Thymus (tissue), 14 donors: ENCODE data around the gene GDPD2. TPM values are rescaled to one million over a fixed set of nuclear protein-coding genes. Genes with fewer than 3 reads are reported as not detected.
A peak's percentile ranks its signal among the peaks of the same experiment; 100 is the strongest.
"Not testable (repeated sequence)": the region's sequence is repeated elsewhere in the genome, so short reads cannot be mapped to it uniquely, and the experiment has no call there.

ENCODE experiments used
- DNase-seq, 9 donors: peaks; one replicate each; pipeline ENCODE4 v3.0.0-alpha.2; 2013; ENCODE audit warnings: low spot score in 9 of 9, low read depth in 6 of 9, missing footprints in 1 of 9
- H3K27ac ChIP-seq, 2 donors: one replicate each; pipeline ENCODE4 v1.5.1; 2013; ENCODE audit warnings: control low read depth in 1 of 2, low read depth in 1 of 2, low read length in 1 of 2, mild to moderate bottlenecking in 1 of 2, moderate library complexity in 1 of 2
- H3K27me3 ChIP-seq, 2 donors: one replicate each; pipeline ENCODE4 v1.5.1; 2013; ENCODE audit warnings: low read length in 1 of 2; ENCODE audit not compliant: control insufficient read depth in 2 of 2, insufficient read depth in 1 of 2
- H3K36me3 ChIP-seq, 2 donors: one replicate each; pipeline ENCODE4 v1.5.1; 2013; ENCODE audit warnings: low read length in 1 of 2, mild to moderate bottlenecking in 1 of 2, moderate library complexity in 1 of 2; ENCODE audit not compliant: control insufficient read depth in 2 of 2, insufficient read depth in 2 of 2
- H3K4me1 ChIP-seq, 2 donors: one replicate each; pipeline ENCODE4 v1.5.1; 2013; ENCODE audit warnings: low read length in 2 of 2; ENCODE audit not compliant: control insufficient read depth in 2 of 2, insufficient read depth in 2 of 2
- H3K4me3 ChIP-seq, 2 donors: one replicate each; pipeline ENCODE4 v1.5.1; 2013; ENCODE audit warnings: low read length in 2 of 2, control low read depth in 1 of 2, mild to moderate bottlenecking in 1 of 2
- H3K9me3 ChIP-seq, 2 donors: one replicate each; pipeline ENCODE4 v1.5.1; 2013; ENCODE audit warnings: low read length in 1 of 2, mild to moderate bottlenecking in 1 of 2; ENCODE audit not compliant: control insufficient read depth in 2 of 2, insufficient read depth in 1 of 2
- WGBS: extraction: QIAGEN DNeasy Blood & Tissue Kit; methylation state at CpG from one replicate; pipeline ENCODE4 v1.1.7; 2013; 5-methylcytosine and 5-hydroxymethylcytosine counted together
- long read RNA-seq, 10 donors: transcript quantifications; one replicate each; lab custom pipeline, GENCODE V29; 2026
- polyA plus RNA-seq: library from polyadenylated mRNA; stranded (reverse); fragments of 200-250 nt; gene quantifications from one replicate; pipeline ENCODE4 v1.2.3, GENCODE V29; 2013
- total RNA-seq: library from RNA; stranded (reverse); fragments of 120-200 nt; gene quantifications from one replicate; pipeline ENCODE4 v1.2.4, GENCODE V29; 2013
- donor health status: healthy.

GDPD2 gene, protein sequence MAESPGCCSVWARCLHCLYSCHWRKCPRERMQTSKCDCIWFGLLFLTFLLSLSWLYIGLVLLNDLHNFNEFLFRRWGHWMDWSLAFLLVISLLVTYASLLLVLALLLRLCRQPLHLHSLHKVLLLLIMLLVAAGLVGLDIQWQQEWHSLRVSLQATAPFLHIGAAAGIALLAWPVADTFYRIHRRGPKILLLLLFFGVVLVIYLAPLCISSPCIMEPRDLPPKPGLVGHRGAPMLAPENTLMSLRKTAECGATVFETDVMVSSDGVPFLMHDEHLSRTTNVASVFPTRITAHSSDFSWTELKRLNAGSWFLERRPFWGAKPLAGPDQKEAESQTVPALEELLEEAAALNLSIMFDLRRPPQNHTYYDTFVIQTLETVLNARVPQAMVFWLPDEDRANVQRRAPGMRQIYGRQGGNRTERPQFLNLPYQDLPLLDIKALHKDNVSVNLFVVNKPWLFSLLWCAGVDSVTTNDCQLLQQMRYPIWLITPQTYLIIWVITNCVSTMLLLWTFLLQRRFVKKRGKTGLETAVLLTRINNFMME
- total RNA-seq (0.05 TPM), polyA plus RNA-seq (0.09 TPM)
- long read RNA-seq, donor 1 = 0 reads
- long read RNA-seq, donor 2 = 0 reads
- long read RNA-seq, donor 3 = 0 reads
- long read RNA-seq, donor 4 = 0 reads
- long read RNA-seq, donor 5 = 0 reads
- long read RNA-seq, donor 6 = 0 reads
- long read RNA-seq, donor 7 = 0 reads
- long read RNA-seq, donor 8 = 0 reads
- long read RNA-seq, donor 9 = 0 reads
- long read RNA-seq, donor 10 = 0 reads

DNA sequence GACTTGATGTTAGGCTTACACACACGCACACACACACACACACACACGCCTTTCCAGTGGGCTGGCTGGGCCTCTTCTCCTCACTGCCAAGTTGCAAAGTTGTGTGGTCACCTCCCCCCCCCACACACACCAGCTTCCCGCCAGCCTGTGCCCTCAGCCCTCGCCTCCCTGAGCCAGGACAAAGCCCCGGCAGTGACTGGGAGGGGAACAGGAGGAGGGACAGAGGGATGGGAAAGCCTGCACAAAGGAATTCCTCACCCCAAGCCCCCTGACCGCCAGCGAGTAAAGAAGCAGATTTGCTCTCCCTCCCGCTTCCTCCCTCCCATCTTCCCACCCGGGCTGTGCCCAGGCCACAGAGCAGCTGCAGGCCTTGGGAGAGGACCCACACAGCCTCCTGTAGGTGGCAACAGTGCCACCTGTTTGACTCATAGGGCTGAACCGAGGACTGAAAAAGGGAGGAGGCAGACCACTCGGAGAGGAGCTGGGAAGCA, at the start of gene GDPD2:
Gene GDPD2, plus strand, starts transcription at position 464 of the 491 bp plus-strand sequence. CDS start 1,671 bp downstream, outside the sequence.
- Histone ChIP-seq H3K9me3 (no peaks in the 10 kb centered on the region), H3K4me1 (no peaks in the 10 kb centered on the region), H3K36me3 (peaks cover 3 to 8% of the 10 kb centered on the region in 2 donors), H3K27me3 (no peaks in the 10 kb centered on the region), H3K27ac (no peak within 1 kb of the TSS), H3K4me3 (no peak within 1 kb of the TSS)
- 46% methylated on average over 11 of the region's 11 CpGs for WGBS
- peak in 3 of 9 donors; percentile 16 to 42 (median 22) for DNase-seq

DNA sequence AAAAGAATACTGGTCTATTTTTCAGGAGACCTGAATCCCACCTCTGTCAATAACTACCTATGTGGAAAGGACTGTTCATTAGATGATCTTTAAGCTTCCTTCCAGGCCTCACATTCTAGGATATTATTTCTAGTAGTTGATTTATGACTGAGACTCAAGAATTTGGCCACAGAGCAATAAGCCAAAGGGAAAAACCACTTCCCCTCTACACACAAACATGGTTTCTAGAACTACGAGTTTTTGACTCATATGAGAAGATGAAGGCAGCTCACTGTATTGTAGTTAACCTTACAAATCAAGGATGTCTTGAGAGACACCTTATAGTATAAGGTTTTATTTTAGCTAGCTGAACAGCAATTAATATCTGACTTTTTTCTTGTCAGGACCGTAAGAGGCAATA, 36.9 kb upstream of the GDPD2 start:
- no peaks in the 10 kb centered on the region for H3K9me3 ChIP-seq
- H3K27ac ChIP-seq = no peak overlapping the region
- H3K4me3 ChIP-seq = no peak overlapping the region
- no peak for DNase-seq
- H3K36me3 ChIP-seq = peaks cover 0 to 2% of the 10 kb centered on the region in 2 donors
- WGBS = 70% methylated on average over 2 of the region's 2 CpGs
- H3K4me1 ChIP-seq = no peaks in the 10 kb centered on the region
- no peaks in the 10 kb centered on the region for H3K27me3 ChIP-seq

DNA sequence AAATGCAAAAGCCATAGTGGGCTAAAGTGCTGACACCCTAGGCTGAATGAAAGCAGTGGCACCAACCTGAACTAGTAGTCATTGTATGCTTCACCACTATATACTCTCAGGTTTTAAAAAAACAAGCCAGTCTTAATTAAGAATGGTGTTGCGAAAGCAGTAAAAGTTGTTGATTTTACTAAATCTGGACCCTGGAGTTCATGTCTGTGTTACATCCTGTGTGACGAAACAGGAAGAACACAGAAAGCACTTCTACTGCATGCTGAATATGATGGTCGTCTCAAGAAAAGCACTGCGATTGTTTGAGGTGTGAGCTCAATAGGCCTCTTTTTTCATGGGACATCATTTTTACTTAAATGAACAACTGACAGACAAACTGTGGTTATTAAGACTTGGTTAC, 24.2 kb upstream of the GDPD2 start:
- H3K27ac ChIP-seq = no peak overlapping the region
- peaks cover 0 to 9% of the 10 kb centered on the region in 2 donors for H3K36me3 ChIP-seq
- DNase-seq = peak in 1 of 9 donors; percentile 43
- no peaks in the 10 kb centered on the region for H3K9me3 ChIP-seq
- H3K4me3 ChIP-seq = no peak overlapping the region
- H3K27me3 ChIP-seq = no peaks in the 10 kb centered on the region
- H3K4me1 ChIP-seq = no peaks in the 10 kb centered on the region
- 78% methylated on average over 4 of the region's 4 CpGs for WGBS

DNA sequence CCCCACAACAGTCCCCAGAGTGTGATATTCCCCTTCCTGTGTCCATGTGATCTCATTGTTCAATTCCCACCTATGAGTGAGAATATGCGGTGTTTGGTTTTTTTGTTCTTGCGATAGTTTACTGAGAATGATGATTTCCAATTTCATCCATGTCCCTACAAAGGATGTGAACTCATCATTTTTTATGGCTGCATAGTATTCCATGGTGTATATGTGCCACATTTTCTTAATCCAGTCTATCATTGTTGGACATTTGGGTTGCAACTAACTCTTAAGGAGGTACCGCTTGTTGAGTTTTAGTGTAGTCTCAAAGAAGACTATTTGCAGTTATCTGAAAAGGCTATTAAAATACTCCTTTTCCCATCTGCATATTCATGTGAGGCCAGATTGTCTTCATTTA, 22.9 kb upstream of the GDPD2 start:
- not testable (repeated sequence) for H3K27me3 ChIP-seq, DNase-seq, H3K4me1 ChIP-seq, H3K4me3 ChIP-seq, H3K9me3 ChIP-seq, H3K27ac ChIP-seq
- 98% methylated on average over 1 of the region's 3 CpGs for WGBS
- peaks cover 3 to 20% of the 10 kb centered on the region in 2 donors for H3K36me3 ChIP-seq

DNA sequence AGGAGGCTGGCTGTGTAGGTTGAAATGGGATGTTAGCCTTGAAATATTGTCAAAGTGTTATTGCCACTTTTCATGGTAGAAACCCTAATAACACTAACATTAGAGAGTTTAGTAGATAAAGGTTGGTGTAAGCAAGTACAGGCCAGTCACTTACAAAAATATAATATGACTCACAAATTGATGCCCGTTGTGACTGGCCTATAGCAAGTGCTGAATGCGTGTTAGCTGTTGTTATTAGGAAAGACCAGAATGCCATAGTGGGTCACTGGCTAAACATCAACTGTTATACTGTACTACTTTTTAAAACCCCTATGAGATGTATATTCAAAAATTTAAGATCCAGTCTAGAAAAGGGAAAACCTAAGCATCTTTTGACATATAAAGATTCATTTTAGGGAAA, 20.4 kb upstream of the GDPD2 start:
- DNase-seq = no peak
- Histone ChIP-seq H3K4me3 (no peak overlapping the region), H3K27ac (no peak overlapping the region), H3K27me3 (no peaks in the 10 kb centered on the region), H3K9me3 (no peaks in the 10 kb centered on the region), H3K36me3 (peaks cover 7 to 21% of the 10 kb centered on the region in 2 donors), H3K4me1 (no peaks in the 10 kb centered on the region)
- 94% methylated on average over 2 of the region's 2 CpGs for WGBS

DNA sequence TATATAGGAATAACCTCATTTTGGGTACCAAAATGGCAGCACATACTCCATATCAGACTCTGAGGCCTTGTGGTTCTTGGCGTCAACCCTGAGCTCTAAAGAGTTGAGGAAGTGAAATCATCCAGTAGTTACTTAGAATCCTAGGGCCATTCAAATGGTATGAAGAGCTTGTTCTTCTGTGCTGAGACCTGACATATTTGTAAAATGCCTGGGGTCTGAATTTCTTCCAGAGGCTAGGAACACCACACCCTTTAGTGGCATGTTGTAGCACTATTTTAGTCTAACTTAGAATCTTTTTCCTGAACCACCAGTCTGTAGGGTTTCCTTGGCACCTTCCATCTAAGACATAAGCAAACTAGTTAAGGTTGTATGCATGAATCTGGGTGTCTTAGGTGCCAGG, 18.1 kb upstream of the GDPD2 start:
- H3K4me3 ChIP-seq = no peak overlapping the region
- H3K27me3 ChIP-seq = no peaks in the 10 kb centered on the region
- H3K36me3 ChIP-seq = peaks cover 7 to 21% of the 10 kb centered on the region in 2 donors
- DNase-seq = no peak
- H3K27ac ChIP-seq = no peak overlapping the region
- no peaks in the 10 kb centered on the region for H3K4me1 ChIP-seq
- no peaks in the 10 kb centered on the region for H3K9me3 ChIP-seq
- 98% methylated on average over 1 of the region's 1 CpG for WGBS

DNA sequence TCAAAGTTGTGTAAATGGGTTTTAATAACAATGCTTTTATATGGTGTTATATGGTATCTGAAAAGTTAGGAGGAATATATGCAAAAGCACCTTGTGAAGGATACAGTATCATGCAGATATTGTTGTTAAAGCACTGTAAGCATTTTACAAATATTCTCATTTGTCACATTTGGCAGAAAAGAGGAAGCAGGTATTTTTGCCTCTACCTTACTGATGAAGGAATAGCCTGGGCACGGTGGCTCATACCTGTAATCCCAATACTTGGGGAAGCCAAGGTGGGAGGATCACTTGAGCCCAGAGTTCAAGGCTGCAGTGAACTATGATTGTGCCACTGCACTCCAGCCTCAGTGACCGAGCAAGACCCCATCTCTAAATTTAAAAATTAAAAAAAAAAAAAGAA, 12.2 kb upstream of the GDPD2 start:
- H3K27ac ChIP-seq = no peak overlapping the region
- H3K4me3 ChIP-seq = no peak overlapping the region
- WGBS = 97% methylated on average over 2 of the region's 2 CpGs
- H3K9me3 ChIP-seq = no peaks in the 10 kb centered on the region
- no peaks in the 10 kb centered on the region for H3K27me3 ChIP-seq
- no peak for DNase-seq
- no peaks in the 10 kb centered on the region for H3K4me1 ChIP-seq
- H3K36me3 ChIP-seq = peaks cover 0 to 4% of the 10 kb centered on the region in 2 donors

DNA sequence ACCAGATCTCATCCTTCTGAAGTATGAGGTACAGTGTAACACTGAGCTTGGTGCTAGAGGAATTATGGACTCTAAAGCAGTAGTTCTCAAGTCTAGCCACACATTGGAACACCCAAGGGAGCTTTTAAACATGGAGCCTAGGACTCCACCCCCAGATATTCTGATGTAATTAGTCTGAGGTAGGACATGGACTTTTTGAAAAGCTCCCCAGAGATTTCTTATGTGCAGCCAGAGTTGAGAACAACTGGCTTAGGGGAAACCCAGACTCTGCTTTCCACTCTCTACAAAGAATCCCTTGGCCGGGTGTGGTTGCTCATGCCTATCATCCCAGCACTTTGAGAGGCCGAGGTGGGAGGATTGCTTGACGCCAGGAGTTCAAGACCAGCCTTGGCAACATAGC, 11.6 kb upstream of the GDPD2 start:
- no peak overlapping the region for H3K27ac ChIP-seq
- DNase-seq = no peak
- H3K9me3 ChIP-seq = no peaks in the 10 kb centered on the region
- no peaks in the 10 kb centered on the region for H3K27me3 ChIP-seq
- 99% methylated on average over 3 of the region's 3 CpGs for WGBS
- no peak overlapping the region for H3K4me3 ChIP-seq
- no peaks in the 10 kb centered on the region for H3K4me1 ChIP-seq
- H3K36me3 ChIP-seq = peaks cover 0 to 4% of the 10 kb centered on the region in 2 donors

DNA sequence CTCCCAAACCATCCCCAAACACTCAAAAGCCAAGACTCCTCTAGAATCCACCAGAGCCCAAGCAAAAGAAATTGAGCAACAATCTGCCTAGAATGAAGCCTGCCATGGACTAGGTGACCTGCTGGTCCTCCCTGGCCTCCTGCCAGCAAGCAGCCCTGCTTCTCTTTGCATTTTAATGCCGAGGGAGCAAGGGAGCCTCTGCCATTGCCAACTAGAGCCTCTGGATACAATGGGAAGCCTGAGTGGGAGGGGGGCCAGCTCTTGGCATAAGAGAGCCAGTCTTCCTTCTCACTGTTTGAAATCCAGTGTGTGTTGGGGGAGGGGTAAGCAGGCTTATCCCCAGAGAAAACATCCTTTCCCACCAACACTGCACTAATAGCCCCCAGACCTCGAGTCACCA, 1.5 kb upstream of the GDPD2 start:
- Histone ChIP-seq H3K9me3 (no peaks in the 10 kb centered on the region), H3K27me3 (no peaks in the 10 kb centered on the region), H3K36me3 (peaks cover 3 to 8% of the 10 kb centered on the region in 2 donors), H3K27ac (no peak overlapping the region), H3K4me1 (no peaks in the 10 kb centered on the region), H3K4me3 (no peak overlapping the region)
- DNase-seq = no peak
- WGBS = 95% methylated on average over 2 of the region's 2 CpGs
